HG03565 (cell line): ENCODE measurements around the gene AOPEP.
"Not testable (repeated sequence)": the region's sequence is repeated elsewhere in the genome, so short reads cannot be mapped to it uniquely, and the experiment has no call there.

Experiments
- ATAC-seq: cut with Tn5 transposase; IDR thresholded peaks from one replicate; pipeline ENCODE4 v1.9.1; 2021; ENCODE audit warnings: mild to moderate bottlenecking, moderate library complexity; ENCODE audit not compliant: unreplicated experiment

Gene AOPEP

DNA sequence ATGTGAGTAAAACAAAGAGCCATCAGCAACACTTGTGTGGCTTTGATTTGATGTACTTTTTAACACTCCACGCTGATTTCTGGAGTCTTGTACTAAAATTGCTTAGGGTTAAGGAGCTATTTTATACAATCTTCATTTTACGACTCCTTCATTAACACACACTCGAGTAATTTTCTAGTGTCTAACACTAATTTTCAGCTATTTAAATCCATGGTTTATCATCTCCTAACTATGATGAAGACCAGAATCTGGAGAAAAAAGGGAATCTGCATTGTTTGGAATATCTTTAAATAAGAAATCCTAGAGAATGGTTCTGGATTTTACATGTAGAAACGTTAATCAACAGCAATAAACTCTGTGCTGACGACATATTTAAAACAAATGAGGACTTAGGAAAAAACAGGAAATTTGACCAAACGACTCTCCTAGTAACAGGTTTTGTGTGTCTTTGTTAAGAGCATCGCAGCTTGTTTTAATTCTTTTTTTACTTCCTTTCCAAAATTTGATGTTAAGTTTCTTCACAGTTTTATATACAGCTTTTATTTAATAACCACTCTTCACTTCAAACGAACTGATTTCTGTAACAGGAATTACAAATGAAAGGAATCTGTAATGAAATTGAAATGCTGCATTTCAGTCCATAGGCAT lies 138.5 kb downstream of the AOPEP start:
- ATAC-seq = no peak

GRCh38 chr9:94865582-94866452 lies 139.3 kb downstream of the AOPEP start:
- ATAC-seq = no peak

- no peak for ATAC-seq
These were observed 140.3 kb downstream of the AOPEP start for GRCh38 chr9:94866770-94867169.

DNA sequence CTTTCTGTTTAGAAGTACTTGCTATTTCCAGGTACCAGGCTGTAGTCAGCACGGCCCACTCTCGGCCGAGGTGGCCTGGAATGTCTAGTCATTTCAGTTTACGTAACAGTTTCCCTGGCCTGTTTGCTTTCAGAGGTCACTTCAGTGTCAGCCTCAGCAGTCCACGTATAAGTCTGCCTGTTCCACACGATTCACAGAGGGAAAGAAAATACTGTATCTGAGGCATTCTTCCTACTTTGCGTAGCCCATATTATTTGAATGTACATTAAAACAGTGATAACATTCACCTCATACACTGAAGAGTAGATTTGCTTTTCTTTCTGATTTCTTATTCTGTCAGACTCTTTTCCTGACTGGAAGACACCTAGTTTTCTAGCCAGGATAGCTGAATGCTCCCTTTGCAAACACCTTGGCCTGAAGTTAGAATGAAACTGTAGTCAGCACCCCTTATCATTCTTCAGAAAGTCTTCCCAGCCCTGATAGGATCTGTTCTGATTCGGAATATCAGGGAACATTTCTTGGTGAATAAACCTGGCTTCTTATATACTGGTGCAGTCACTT lies 140.9 kb downstream of the AOPEP start:
- no peak for ATAC-seq

- no peak for ATAC-seq
These were observed 141.4 kb downstream of the AOPEP start for GRCh38 chr9:94867842-94868312.

- ATAC-seq = no peak
These were observed 142.0 kb downstream of the AOPEP start for GRCh38 chr9:94868464-94868863.

DNA sequence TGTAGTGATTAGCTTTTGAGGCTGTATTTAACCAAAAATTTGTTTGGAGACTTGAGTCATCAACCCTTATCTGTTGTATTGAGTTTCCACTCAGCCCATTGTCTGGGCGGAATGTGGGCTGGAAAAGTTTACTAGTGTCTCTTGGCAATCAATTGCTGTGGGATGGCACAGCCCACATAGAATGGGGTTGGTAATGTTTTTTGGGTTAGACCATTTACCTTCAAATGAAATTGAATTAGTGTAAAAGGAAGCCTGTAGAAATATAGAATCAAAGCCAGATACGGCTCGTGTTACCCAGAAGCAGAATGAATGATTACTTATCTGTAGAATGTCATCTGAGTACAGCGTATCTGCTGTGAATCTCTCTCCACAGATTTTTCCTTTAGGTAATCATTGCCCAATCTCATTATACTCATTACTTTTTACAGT lies 142.9 kb downstream of the AOPEP start:
- no peak for ATAC-seq

- ATAC-seq = no peak
These were observed 143.9 kb downstream of the AOPEP start for GRCh38 chr9:94870465-94870792.

- ATAC-seq = no peak
These were observed 144.5 kb downstream of the AOPEP start for GRCh38 chr9:94870793-94871558.

DNA sequence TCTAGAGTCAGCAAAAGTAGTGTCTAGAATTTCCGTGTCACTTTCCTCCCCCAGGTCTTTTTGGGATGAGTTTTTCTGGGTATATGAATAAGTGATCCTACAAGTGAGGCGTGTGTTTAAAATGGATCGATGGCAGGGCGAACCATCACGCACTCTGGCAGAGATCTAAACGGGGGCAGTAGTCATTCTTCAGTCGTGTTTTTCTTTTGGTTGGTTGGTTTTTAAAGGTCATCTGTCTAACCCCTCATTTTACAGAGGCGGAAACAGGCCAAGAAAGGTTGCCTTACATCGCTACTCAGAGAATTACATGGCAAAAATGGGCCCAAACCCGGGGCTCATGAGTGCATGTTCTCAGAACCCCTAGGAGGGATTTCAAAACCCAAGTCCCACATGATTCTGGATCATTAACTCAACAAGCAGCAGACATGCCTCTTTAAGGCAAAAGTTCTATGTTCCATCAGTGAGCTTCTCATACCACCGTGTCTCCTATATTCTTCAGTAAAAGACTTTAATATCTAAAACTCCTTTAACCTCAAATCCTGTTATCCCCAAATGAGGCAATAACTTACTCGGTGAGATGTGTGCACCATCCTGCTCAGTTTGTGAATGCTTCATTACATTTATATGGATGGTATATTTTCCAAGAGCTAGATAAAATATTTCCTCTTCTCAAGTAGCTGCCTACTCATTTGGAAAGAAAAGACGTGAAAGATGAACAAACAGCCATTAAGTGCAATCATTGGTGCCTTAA lies 145.8 kb downstream of the AOPEP start:
- no peak for ATAC-seq

DNA sequence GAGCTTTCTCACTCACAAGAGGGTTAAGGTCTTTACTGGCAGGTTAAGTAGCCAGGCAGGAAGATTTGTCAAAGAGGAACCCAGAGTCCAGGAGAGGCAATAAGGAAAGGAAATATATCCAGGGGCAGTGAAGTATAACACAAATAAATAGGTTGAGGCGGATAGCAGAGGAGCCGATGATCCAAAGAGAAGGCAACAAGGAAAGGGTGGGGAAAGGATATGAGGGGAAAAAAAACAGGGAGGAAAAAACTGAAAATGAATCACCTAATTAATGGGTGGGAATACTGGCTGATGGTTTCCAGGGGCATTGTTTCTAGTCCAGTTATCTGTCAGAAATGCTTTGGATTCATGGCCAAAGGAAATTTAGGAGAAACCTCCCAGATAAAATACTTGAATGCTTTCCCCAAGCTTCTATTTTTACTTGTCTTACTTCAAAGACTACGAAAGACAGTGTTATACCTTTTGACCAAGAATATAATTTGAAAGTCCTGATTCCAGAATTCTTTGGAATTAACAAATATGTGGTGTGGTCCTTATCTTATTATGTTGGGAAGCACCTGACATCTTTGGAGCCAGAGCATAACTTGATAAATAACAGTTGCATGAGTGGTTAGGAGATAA lies 146.5 kb downstream of the AOPEP start:
- no peak for ATAC-seq

DNA sequence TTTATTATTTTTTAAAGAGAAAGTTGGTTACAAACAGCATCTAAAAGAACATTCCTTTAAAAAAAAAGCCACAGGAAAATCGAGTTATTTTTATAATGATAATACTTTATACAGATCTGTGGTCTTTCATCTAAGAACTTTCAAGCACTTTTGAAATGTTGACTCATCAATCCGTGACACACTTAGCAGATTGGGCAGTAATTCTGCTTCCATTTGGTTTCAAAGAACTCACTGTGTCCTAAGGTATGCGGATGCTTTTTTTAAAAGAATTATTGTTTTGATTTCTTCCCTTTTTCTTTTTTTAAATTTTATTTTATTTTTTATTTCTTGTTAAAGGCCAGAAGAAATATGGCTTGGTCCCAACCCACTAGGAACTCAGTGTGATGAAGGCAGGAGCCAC lies 147.8 kb downstream of the AOPEP start:
- no peak for ATAC-seq

GRCh38 chr9:94875300-94876020 lies 149.0 kb downstream of the AOPEP start:
- peak; percentile 62 for ATAC-seq

GRCh38 chr9:94878804-94879203 lies 152.3 kb downstream of the AOPEP start:
- ATAC-seq = not testable (repeated sequence)

- no peak for ATAC-seq
These were observed 152.7 kb downstream of the AOPEP start for GRCh38 chr9:94879230-94879629.

DNA sequence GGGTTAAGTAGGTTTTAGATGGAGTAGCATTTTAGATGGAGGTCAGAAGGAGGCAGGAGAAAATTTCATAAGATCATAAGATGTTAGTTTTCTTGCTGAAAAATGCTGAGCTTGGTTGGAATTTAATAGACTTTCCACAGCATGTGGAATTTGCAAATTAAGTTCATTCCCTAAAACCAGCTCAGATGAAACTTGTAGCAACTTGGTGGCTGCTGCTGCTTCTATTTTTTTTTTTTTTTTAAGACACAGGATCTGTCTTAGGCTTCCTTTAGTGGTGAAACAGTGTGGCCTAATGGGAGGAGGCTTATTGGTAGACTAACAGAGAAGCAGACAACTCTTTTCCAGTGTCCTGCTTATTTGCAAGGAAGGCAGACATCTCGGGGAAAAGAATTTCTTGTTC lies 154.5 kb downstream of the AOPEP start:
- no peak for ATAC-seq

DNA sequence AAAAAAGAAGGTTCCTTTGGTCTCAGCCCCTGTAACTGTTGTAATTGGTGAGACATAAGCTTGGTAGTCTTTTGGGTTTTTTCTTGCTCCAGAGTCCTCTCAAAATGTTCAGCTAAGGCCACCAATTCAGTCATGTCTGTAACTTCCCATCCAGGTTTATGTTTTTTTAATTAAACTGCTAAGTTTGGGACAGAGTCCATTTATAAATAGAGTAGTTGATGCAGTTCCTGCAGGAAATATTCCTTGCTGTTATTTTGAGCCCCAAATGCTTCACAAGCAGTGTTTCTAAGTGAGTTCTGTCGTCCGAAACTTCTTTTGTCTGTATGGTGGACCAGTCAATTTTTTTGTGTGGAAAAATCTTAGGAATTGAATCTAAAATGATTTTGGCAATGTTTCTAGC lies 155.0 kb downstream of the AOPEP start:
- ATAC-seq = no peak

DNA sequence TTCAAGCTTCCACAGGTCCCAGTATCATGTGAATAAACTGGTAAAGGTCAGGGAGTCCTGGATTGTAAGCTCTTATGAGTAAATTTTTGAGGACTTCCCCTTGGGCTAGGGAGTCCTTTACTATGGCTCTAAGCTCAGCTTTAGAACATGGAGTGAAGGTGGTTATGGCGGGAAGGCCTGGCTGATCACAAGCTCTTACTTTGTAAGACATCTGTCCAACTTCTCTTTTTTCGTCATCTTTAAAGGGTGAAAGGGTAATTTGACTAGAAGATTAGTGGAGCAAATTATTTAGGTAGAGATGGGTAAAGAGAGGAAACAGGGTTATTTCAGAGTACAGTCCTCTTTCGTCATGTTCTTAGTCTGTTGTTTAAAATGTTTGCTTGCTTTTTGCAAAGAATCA lies 155.4 kb downstream of the AOPEP start:
- ATAC-seq = no peak

DNA sequence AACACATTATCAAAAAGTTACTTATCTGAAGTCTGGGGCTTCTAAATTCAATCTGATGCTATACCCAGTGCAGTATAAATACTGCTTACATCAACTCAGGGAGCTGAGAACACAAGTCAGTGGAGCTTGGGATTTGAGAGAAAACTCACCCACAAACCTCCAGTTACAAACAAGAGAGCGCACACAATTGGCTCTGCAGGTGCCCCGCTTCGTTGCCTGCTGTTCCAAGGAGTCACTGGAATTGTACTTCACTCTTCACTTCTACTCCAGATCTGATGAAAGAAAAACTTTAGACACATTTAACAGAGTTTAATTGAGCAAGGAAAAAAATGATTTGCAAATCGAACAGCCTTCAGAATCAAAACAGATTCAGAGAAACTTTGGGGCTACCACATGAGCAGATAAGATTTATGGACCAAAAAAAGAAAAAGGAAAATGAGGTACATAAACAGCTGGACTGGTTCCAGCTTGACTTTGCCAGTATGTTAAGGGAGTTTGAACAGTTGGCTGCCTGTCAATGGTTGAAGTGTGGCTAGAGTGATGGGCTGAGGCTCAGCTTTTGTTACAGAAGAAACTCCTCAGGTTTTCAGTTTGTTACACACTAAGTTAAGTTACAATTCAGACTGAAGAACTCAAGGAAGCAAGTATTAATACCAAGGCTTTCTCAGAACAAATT lies 156.6 kb downstream of the AOPEP start:
- no peak for ATAC-seq
